NCI-H1105 (cell line): ENCODE data around the gene TRMT6.

Experiments used
- DNase-seq: peaks from one replicate; lab custom pipeline; 2025; lab: John Stamatoyannopoulos, UW

The TRMT6 gene

DNA sequence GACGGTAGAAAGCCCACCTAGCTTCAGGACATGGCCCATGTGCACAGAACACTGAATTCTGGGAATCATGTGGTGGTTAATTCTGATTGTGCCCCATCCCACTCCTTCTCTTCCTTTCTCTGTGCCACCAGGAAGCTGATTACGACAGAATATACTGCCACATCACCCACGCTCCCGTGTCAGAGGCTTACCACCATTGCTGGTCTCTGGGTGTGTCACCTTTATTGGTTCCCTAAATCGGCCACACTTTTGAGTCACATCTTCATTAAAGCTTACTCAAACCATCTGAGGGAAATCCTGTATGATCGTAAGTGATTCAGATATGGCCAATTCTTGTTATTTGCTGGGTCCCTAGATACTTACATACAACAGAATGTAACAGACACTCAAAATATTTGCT is 3.1 kb downstream of the TRMT6 start:
- no peak for DNase-seq

DNA sequence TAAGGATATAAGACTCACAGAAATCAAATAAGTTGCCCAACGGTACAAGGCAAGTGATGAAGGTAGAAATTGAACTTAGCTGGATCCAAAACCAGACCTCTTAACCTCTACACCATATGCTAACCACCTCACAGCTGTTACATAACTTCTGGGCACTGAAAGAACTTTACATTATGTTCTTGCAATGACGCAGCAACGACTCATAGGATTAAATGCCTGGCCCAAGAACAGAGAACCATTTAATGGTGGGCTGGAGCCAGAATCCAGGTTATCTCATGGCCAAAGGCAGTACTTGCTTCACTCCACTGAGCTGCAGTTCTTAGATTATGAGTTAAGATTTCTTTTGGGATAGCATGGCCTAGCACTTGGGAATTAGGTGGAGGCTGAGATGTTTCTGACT is 4.4 kb downstream of the TRMT6 start:
- no peak for DNase-seq

DNA sequence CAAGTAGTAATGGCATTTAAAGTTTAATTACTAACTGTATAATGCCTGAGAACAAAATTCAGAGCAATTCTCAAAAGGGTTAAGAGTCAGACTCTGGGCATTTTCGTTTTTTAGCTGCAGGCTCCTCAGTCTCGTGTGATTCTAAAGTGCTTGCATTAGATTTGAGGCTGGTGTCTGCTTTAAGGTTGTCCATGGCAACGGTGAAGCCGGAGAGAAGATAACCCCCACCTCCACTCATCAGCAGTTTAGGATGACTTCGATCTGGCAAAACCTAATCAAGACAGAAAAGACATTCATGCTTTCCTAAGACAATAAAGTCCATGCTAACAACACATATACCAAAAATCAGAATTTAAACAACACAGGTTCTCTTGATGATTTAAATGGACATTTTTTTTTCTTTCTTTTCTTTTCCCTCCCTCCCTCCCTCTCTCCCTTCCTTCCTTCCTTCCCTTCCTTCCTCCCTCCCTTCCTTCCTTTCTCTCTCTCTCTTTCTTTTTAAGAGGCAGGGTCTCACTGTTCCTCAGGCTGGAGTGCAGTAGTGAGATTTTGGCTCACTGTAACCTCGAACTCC is 11.8 kb downstream of the TRMT6 start:
- DNase-seq = no peak

DNA sequence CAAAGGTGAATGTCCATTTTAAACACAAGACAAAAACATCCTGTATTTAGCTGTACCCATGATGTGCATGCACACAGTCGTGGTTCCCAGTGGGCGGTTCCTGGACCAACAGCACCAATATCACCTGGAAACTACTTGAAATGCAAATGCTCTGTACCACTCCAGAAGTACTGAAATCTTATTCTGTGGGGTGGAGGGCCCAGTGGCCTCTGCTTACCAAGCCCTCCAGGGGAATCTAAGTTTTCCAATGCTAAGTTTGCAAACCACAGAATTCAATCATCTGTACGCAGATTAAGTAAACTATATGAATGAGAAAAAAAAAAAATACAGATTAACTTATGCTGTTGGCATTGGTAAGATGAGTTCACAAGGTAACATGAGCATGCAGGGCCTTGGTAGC is 14.1 kb downstream of the TRMT6 start:
- no peak for DNase-seq

DNA sequence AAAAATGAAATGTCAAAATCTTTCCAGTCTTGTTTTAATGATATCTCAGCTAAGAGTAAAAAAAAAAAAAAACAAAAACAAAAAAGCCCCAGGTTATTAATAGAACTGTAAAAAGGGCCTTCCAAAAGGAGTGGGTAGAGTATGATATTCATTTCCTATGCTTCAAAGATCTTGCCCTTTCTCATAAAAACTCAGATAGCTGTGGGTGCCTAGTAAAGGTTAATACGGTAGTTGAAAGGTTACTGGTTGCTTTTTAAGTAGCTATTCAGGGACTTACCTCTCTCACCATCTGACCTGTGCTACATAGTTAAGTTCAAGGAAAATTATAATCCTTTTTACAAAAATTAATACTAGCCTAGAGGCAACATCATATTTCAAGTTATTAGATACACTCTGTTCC is 14.9 kb downstream of the TRMT6 start:
- no peak for DNase-seq

DNA sequence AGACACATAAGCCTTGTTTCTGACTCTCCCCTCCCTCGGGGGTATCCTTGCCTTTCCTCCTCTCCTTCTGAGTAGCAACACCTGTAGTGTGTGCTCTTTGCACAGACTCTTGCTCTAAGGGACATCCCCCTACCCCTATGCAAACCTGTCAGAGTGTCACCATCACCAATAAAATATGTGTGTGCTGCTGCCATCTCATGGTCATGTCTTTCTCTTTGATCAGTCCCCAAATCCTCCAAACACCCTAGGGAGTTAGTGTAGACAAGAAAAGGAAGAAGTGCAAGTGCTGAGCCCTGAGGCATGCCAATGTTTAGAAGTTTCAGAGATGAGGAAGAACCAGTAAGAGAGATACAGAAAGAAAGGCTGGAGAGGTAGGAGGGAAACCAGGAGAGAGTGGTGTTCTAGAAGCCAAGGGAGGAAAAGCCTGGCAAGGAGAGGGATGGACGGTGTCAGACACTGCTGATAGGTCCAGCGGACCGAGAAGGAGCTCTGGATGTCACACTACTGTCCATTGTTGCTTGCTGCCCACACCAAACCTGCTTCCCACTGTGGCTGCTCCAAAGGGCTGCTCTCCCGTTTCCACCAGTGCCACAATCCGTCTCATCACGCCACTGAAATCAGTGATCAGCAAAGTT is 16.4 kb downstream of the TRMT6 start:
- DNase-seq = no peak

DNA sequence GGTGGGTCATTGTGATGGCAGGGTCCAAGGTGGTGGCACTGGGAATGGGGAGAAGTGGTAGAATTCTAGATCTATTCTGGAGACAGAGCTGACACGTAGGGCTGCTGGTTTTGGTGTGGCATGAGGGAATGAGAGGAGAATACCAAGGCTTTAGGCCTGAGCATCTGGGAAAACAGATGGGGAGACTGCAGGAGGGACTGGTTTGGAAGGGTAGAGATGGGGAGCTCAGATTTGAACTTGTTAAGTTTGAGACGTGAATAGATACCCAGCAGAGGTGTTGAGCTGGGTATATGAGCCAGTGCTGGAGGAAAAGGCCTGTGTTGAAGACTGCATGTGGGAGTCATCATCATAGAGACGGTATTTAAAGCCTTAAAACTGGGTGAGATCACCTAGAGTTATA is 17.5 kb downstream of the TRMT6 start:
- DNase-seq = no peak

DNA sequence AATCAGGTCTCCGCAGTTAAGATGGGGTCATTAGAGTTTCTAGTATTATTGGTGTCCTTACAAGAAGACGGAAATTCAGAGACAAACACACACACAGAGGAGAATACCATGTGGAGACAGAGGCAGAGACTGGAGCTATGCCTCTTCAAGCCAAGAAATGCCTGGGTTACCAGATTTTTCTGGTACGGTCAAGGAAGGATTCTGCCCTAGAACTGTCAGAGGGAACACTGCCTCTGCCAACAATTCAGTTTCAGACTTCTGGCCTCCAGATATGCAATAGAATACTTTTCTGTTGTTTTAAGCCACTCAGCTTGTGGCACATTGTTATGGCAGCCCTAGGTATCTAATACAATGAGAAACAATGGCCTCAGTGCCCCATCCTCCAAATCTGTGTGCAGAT is 18.9 kb downstream of the TRMT6 start:
- no peak for DNase-seq

DNA sequence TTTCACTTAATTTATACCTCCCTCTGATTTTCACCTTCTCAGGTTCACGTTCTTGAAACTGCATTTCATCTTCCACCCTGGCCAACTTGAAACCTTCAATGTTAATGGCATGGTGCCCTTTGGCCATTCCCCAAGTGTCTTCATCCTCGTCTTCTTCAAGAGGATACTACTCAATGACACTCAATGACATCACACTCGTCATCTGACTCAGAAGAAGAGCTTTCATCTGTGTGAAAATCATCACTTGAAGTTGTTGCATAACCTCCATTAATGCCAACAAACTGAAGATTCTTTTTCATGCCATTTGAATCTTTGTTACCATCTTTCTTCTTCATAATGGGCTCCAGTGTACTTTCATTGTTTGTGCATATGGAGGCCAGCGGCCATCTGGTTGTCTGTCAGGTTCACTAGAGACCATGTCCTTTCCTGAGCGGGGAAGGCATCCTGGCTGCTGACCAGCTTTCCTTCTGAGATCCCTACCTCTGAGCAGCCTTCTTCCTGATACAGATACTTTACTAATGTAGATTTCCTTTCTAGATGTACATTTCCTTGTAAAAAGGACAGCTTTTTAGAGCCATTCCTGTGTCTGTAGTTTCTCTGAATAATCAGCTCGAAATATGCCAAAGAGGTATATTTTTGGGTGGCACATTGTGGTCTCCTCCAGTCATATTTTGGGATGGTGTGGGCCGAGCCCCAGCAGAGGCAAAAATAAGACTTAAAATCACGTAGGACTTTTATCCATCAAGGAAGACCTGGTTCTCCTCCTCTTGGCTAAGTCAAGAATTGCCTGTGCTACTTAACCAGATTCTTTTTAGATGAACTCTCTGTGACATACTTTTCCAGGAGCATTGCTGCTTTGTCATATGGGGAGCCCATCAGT is 21.3 kb downstream of the TRMT6 start:
- DNase-seq = no peak

DNA sequence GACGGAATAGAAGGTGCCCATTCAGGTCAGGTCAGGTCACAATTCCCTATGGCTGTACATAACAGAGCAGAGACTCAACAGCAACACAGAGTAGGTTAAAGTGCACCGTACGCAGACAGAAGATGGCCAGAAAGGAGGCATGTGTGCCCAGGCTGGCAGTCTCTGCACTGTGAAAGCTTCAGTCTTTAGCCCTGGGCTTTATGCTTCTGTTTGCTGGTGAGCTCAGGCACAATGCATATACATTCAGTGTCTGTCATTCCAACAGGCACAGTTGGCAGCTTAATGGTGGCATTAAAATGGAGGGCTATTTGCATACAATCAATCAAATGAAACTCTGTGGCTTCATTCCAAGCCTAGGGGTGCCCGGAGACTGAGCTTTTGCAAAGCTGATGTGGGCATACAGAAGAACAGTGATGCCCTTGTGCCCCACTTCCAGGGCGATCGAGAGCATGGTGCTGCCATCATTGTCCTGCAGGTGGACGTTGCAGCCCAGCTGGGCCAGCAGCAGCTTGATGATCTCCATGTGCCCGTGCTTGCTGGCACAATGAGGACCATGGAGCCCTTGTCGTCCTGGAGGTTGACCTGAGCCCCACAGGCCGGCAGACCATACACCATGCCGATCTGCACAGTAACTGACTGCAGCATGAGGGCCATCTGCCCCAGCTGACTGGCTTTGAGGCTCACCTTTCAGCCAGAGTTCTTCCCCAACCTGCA is 22.4 kb downstream of the TRMT6 start:
- DNase-seq = no peak

DNA sequence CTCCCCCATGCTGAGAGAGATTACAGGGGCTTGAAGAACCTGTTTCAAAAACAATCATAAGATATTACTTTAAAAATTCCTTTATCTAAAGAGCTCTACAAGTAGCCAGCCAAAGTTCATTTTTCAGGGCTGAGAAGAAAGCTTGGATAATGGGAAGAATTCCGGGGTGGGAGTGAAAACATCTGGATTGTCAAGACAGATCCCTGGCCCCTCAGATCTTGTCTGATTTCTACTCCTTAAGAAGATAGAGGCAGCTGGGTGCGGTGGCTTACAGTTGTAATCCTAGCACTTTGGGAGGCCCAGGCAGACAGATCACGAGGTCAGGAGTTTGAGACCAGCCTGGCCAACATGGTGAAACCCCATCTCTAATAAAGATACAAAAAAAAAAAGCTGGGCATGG is 24.8 kb downstream of the TRMT6 start:
- DNase-seq = no peak

DNA sequence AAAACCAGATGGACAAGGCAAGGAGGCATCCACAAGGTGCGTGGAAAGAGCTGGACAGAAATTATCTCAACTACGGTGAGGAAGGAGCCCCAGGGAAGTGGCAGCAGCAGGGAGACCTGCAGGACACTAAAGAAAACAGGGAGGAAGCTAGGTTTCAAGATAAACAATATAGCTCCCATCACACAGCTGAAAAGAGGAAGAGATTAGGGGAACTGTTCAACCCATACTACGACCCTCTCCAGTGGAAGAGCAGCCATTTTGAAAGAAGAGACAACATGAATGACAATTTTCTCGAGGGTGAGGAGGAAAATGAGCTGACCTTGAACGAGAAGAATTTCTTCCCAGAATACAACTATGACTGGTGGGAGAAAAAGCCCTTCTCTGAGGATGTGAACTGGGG is 26.8 kb downstream of the TRMT6 start:
- DNase-seq = no peak

DNA sequence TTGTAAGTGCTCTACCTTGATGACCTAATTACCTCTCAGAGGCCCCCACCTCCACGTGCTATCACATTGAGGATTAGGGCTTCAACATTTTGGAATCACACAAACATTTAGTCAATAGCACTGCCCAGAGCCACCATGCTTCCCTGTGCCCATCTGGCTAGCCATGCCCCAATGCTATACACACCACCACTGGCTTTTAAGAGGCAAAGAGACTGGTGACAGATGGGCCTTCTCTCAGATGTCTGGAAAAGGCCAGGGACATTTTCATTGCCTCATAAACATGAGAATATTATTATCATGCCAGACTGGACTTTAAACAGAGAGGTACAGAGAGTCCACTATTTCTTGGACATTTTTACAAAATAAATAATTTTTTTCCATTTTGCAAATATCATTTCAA is 29.8 kb downstream of the TRMT6 start:
- DNase-seq = no peak

DNA sequence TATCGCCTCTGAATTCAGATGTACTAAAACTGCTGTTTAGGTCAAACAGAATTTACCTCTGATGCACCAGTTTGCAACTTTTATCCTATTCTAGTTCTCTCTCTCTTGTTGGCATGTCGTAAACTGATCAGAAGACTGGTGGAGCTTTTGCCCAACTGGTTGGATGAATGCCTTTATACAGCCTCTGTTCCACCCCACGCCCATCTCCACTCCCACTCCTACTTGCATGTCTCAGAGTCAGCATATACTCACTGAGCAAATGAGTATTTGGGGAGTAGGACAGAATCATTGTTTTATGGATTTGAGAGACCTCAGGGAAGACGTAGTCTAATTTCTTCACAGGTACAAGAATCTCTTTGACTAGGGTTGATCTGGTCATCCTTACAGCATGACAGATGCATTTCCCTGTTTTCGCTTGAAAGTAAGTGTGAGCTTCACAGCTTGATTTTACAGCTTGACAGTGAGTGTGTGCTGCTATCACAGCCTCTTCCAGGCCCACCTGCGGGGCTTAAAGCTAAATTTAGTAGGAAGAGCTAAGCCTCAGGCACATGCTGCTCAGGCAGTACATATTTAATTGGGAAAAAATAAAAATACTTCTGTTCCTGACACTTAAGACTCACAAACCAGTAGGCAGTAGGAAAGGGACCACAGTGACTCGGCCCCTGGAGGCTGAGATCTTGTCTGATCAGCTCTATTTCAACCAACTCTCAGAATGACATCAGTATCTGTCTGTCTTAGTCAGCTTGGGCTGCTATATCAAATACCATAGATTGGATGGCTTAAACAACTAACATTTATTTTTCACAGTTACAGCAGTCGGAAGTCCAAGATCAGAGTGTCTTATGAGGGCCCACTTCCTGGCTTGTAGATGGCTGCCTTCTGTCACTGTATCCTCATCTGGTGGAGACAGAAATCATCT is 30.4 kb downstream of the TRMT6 start:
- DNase-seq = no peak

DNA sequence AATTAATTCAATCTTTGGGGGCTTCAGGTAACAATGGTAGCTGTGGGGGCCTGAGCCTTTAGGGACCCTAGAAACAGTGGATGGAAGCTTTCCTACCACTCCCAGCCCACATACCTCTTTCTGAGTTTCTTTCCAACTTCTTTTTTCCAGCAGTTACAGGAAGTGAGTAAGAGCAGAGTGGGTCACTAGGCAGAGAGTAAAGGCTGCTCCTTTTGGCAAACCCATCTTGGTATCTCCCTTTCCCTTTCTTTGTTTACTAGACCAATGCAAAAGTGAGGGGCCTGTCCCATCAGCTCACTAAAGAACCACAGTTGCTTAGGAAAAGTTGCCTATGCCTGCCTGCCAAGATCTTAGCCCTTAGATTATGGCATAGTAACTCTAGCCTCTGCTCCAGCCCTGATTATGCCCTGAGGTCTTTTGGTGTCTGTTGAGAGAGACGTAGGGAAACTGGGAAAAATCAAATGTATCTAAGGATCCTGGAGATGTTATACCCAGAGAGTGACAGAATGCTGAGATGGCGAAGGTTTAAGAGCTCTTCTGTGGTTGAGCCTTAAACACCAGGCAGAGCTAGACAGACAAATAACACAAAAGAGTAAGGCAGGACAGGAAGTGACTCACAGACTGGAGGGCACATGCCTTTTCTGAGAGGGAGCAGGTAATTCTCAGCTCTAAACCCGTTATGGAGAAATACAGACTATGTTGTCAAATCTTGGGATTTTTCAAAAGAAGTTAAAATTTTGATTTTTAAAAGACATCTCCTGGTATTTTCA is 31.3 kb downstream of the TRMT6 start:
- DNase-seq = no peak

DNA sequence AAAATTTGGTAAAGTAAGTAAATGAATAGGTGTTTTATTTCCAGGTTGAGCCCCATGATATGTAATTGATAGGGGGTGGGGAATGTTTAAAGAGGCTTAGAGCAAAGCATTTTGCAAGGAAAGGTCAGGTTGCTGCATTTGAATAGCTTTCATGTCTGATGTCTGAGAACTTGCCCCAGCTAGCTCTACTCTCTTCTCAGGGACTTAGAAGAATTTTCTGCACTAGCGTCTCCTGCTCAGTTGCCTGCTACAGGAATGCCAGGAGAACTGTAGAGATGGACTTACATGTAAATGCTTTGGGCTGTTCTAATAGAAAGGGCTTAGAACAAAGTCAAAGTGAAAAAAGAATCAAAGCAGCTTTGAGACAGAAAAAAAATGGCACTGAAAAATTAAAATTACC is 35.5 kb downstream of the TRMT6 start:
- DNase-seq = no peak

DNA sequence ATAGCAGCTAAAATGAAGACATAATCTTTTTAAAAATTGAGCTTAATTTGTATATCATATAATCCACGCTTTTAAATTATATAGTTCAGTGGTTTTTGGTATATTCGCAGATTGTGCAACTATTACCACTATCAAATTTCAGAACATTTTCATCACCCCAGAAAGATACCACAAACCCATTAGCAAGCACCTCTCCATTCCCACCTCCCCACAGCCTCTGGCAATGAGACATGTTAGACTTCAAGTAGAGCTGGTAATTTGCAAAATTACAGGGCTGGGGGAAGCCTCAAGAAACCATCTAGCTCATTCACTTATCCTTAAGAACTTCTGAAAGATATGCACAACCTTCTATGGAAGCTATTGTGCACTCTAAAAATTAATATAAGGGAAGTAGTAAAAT is 37.2 kb downstream of the TRMT6 start:
- no peak for DNase-seq

DNA sequence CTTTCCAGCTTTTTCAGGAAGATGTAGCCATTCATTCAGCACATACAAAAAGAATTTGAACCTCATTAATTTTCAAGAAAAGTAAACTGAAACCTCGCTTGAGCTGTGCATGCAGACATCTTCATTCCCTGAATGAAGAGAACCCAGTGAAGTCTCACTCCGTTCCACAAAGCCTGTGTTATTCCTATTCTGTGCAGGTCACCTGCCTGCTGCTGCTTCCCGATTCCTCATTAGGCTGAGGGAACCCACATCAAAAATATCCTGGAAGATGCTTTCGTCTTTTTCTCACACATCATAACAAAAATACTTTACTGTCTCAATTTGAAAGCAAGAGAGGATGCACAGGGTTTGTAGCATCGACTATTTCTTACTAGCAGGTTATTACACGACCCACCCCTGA is 40.1 kb downstream of the TRMT6 start:
- no peak for DNase-seq

DNA sequence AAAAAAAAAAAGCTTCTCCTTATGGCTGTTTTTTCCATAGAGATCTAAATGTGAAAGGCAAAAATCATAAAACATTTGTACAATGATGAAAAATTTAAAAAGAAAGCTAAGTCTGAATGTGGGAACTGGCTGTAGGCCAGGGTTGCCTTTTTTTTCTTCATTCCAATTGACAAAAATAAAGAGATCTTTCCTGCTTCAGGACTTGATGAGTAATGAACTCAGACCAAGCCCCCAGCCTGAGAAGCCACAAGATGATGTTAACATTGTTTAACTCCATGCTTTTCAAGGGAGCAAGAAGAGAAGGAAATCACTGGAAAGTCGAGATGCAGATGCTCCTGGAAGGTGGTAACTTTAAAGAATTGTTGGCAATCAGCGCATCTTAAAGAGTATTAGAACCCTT is 41.4 kb downstream of the TRMT6 start:
- no peak for DNase-seq

DNA sequence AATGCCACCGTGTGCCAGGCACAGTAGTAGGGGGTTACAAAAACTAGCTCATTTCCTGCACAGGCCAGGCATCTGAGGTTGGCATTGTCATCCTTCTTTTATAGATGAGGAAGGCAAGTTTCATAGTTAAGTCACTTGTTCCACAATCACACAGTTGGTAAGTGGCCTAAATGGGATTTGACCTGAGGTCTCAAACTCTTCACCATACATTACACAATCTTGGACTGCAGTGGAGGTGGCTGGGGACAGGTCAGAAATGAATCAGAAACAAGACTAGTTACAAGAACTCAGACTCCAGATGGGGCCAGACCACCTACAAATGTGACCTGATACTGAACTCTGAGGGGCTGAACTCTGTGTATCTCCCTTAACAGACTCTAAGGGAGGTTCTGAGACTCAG is 49.4 kb downstream of the TRMT6 start:
- DNase-seq = no peak

DNA sequence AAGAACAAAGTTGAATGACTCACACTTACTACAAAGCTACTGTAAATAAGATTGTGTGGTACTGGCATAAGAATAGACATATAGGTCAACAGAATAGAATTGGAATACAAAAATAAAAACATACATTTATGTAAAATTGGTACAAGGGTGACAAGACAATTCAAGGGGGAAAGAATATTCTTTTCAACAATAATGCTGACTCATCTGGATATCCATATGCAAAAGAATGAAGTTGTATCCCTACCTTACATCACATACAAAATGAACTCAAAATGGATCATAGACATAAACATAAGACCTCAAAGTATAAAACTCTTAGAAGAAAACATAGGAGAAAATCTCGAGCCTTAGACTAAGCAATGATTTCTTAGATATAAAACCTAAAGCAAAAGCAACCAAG is 50.9 kb downstream of the TRMT6 start:
- no peak for DNase-seq
